HG02870 (cell line): ENCODE results near the gene AKAP6.
A peak's percentile ranks its signal among the peaks of the same experiment; 100 is the strongest.

Experiments
- ATAC-seq: cut with Tn5 transposase; IDR thresholded peaks from one replicate; pipeline ENCODE4 v1.9.1; 2021; ENCODE audit warnings: mild to moderate bottlenecking, moderate library complexity; ENCODE audit not compliant: unreplicated experiment

AKAP6 gene

GRCh38 chr14:32404784-32405573, 75.9 kb downstream of the AKAP6 start:
- ATAC-seq = no peak

DNA sequence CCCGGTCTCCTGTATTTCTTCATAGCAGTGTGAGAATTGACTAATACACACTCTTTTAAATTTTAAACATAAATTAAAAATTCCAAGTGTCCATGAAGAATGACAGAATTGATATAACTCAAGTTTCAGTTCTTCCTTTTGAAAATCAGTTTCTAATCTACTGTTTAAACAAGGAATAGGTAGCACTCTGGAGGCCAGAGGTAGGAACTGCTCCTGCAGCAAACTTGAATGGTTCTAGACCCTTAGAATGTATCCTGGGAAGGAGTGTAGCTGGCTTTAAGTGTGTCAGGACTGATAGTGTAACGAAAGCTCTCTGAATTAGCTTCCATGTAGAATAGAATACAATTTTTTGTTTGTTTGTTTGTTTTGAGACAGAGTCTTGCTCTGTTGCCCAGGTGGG, 76.8 kb downstream of the AKAP6 start:
- ATAC-seq = no peak

DNA sequence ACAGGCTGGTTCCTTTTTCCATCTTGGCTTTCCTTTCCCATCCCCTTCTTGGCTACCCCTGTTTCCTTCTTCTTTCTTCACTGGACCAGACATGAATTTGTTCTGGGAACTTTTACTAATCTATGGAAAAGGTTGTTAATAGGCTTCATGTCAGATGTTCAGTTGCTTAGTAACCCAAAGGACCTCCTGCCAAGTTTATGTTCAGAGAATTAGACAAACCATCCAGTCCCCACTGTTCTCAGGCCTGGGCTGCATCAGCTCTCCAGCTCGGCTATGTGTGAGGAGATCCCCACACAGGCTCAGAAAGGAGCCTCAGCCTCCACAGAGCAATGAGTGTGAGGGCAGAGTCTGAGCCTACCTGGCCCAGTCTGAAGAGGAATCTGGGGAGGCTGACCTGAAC, 78.0 kb downstream of the AKAP6 start:
- ATAC-seq = no peak

GRCh38 chr14:32408018-32408417, 78.9 kb downstream of the AKAP6 start:
- no peak for ATAC-seq

DNA sequence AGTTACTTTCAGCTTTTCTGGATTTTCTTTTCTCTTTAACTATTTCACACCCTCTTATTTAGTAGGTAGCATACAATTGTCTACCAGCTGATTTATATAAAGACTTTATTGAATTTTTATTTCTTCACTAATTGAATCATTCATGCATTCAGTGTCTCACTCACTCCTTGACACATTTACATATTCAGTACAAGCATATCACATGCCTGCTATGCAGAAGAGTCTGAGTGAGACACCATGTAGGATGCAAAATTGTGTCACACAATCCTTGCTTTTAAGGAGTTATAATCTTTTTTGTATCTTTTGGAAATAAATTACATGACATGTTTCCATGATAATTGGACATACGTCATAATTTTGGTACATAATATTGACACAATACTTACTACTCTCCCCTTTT, 83.0 kb downstream of the AKAP6 start:
- ATAC-seq = no peak

DNA sequence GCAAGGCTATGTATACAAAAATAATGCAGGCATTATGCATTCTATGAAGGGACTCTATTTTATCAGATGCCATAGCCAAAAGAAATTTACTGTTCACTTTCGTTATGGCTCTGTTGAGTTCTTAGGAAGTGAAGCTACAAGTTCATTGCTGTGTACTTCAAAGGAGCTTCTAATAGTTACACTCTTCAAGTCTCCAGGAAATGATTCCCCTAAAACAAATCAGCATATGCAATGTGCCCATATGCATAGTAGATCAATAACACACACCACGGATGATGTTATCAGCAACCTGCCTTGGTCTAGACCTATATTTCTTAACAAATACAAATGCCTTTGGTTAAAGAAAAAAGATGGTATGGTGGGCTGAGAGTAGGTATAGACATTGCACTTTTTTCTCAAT, 83.4 kb downstream of the AKAP6 start:
- ATAC-seq = no peak

DNA sequence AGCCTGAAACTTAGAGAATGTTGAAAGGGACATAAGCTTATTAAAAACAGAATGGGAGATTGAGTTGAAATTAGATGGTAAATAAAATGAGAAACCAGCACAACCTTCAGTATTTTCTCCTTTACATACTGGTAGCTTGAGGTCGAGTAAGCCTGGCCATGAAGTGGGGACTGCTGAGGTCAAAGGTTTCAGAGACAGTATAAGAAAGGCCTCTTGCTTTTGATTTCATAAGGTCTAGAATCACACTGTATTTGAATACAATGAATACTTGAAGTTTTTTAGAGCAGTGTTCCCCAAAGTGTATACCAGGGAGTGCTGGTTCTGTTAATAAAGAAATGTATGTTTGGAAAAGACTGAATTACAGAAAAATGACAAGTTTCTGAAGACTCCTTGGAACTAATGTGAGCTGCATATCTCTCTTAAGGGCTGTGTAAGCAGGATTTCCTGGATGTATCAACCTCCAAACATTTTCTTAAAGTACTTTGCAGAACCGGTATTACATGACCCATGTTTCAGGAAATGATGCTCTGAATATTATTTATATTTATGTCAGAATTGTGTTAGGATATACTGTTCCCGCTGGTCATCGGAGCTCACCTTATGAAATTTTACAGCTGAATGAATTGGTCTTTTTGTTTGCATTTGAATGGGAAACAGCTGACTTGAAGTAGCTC, 85.0 kb downstream of the AKAP6 start:
- no peak for ATAC-seq

DNA sequence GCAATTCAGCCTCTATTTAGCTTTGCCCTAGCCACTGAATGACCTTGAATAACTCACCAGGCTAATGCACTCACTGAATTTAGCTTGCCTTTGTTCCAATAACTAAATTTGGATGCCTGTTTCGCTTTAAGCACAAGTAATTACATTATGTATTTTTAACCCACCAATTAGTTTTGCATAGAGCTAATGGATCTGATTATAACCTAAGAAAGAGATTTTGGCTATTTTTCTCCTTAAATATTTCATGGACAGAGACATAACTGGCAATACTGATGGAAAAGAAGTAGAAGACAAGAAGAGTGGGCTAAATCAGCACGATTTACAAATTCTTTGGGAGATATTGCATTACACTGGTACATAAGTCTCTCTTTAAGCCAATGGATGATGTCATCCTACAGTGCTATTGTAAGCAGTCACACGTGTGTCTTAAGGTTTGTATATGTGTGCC, 85.7 kb downstream of the AKAP6 start:
- no peak for ATAC-seq

DNA sequence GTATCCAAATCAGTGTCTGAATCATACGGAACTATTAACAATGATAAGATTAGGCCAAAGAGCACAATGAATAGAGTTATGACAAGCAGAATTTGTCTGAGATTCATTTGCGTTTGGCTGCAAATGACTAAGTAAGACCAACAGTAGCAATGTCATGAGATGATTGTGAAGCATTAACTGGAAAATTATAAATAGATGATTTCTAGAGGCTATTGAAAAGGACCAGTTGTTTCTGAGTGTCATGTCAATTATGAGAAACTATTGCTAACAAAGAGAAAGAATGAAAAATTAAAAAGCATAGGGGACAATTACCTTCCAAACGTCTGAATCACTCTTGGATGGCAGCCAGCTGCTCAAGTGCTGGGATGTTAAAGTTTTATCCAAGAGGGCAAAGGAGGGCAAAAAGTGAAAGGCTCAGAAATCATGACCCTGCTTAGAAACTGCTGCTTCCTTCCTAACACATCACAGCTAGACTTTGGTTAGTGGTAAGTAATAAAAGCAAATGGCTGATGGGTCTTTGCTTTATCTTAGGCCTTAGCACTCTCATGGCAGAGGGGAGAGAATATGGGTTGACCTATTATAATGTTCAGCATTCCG, 89.0 kb downstream of the AKAP6 start:
- no peak for ATAC-seq

GRCh38 chr14:32419429-32419828, 90.3 kb downstream of the AKAP6 start:
- ATAC-seq = no peak

DNA sequence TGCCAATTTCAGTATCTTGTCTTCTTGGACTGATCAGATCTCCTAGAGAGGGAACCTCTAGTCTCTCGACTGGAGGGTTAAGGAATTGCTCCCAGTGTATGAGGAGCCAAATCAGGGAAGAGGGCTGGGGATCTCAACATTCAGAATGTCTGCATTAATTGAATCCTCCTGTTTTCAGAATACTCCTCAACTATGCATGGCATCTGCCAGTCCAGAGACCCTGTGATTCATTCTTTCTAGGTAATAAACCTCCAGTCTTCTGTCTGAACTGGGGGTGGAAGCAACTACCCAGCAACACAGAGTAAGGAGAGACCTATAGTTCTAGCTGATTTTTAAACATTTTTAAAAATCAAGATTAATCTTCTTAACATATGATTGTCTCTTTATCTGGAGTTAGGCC, 92.7 kb downstream of the AKAP6 start:
- no peak for ATAC-seq

DNA sequence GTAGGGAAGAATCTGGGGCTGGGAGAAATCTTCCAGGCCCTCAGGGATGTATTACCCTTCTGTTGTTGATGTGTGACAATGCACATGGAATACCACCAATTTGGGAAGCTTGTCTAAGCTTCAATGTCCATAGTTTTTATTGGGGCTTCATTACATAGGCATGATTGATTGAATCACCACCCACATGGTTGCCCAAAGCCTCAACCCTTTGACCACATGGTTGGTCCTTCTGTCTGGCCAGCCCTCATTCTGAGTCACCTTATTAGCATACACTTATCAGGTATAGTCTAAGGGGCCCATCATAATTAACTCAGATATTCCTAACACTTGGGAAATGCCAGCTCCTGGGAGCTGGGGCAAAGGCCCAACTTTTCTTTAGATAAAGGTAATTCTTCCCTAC, 93.3 kb downstream of the AKAP6 start:
- no peak for ATAC-seq

DNA sequence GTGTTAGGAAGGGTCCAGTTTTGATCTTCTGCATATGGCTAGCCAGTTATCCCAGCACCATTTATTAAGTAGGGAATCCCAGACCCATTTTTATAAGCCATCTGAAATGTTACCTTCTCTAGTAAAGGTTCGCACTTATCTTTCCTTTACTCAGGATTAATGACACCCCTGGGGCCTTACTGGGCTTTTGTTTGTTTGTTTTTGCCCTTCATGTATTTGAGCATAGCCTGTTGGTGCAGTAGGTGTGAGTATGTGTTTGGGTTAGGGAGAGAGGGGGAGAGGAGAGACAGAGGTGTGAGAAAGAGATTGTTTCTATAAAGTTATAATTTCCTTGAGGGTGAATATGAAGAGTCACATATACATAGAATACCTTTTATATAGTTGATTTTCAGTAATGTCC, 96.9 kb downstream of the AKAP6 start:
- no peak for ATAC-seq

DNA sequence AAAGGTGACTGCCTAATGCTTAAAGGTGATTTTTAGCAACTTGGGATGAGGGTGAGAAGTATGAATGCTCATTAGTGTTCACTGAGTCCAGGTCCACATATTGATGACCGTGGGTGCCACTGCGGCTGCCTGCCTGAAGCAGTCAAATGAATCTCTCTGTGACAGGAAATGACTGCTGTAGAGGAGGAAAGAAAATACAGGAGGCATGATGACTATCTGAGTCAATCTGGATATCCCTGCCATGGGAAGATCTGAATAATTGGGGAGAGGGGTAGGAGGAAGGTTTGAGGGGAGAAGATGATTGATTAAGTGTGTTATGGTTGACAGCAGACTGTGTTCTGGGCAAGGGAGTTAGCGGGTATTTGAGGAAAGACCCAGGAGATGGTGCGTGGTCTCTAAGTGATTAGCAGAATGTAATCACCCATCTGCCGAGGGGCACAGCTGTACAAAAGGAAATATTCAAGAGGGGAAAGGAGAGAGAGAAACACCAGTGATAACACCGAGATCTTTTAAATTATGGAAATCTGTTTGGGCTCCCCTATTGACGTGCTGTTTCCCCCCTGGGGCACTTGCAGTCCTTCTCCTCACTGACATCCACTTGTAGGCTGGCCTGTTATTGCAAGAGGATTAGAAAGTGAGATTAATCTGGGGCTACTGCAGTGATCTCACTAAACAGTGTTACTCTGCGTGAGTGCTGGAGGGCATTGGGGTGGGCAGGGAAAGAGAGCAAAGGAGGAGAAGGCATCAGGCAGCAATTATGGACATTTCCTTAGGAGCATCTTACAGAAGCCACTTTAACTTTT, 97.7 kb downstream of the AKAP6 start:
- no peak for ATAC-seq

- no peak for ATAC-seq
Observed at GRCh38 chr14:32427726-32428528, 98.8 kb downstream of the AKAP6 start.

GRCh38 chr14:32428875-32429274, 99.8 kb downstream of the AKAP6 start:
- no peak for ATAC-seq

GRCh38 chr14:32430326-32430725, 101.2 kb downstream of the AKAP6 start:
- no peak for ATAC-seq

DNA sequence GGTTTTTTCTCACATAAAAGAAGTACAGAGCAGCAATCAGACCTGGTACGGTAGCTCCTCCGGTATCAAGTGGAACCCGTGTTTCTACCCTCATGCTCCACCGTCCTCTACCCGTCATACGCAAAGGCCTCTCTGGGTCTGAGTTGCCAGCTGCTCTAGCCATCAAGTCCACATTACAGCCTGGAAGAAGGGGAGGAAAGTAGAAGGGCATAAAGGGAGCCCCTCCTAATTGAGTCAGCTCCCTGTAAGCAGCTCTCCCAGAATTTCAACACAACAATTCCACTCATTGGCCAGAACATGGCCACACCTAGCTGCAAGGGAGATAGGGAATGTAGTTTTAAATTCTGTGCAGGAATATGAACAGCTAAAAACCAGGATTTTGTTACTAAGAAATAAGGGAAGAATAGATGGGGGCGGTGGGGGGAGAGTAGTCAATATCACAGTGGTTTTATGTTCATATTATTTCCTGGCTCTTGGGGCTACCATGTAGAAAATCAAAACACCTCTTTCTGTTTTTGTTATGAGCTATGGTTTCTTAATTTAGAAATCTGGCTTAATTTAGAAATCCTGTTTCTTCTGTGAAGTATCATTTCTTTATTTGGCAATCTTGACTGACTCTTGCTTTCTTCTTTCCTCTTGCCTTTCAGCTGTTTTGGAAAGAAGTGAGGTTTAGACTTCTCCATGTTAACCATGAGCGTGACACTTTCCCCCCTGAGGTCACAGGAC, 103.9 kb downstream of the AKAP6 start:
- ATAC-seq = no peak

DNA sequence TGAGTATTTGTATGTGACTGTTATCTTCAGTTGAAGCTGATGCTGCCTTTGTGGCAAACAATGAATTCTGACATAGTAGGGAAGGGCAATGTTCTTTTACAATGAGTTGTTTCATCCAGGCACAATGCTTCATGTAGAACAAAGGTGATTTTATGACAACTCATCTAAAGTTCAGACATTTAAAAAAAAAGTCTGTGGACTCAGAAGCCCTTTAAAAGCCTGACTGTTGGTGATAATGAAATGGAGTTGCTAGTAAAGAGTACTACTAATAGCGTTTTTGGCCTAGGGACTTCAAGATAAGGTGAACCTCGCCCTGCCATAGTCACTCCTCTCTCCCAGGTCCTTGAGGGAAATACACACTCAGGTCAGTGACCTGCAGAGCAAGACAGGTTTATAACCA, 105.1 kb downstream of the AKAP6 start:
- no peak for ATAC-seq

DNA sequence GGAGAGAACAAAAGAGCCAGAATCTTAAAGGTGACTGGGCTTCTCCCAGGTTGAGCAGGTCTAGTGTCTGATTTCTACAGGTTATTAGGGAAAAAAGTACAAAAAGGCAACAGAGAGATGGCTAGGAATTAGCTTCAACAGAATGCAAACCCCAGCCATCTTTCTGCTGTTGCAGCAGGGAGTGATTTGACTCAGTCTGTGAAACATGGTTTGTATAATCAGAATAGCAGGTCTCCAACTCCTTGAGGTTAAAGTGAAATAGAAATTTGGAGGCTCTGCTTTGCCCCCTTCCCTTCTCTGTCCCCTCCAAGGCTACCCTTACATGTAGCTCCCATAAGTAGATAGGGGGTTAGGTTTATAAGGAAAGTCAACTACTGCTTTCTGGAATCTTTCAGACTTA, 105.8 kb downstream of the AKAP6 start:
- peak; percentile 59 for ATAC-seq
